IMR-90 (cell line): ENCODE data around the gene GARNL3. TPM values are rescaled to one million over a fixed set of nuclear protein-coding genes. Genes with fewer than 3 reads are reported as not detected.

ENCODE experiments used
- ATAC-seq: fragments of 200-7000 bp; cut with Tn5 transposase; 2 replicates; pipeline ENCODE4 v1.9.1; 2020; ENCODE audit warnings: low read depth, mild to moderate bottlenecking, moderate library complexity
- BruUV-seq: library from RNA; stranded (reverse); fragments of 400-500 nt; replicated peaks from 2 replicates; lab custom pipeline; 2021; lab: Mats Ljungman, UMichigan
- CTCF ChIA-PET: fragments of 300-600 bp; formaldehyde crosslinking; extraction: SDS; loops from one replicate; lab custom pipeline; 2021; ENCODE audit warnings: antibody characterized with exemption; lab: Yijun Ruan, JAX
- POLR2A ChIA-PET: fragments of 300-600 bp; sonication (Branson Sonifier 250); formaldehyde crosslinking; loops from one replicate; lab custom pipeline; 2022; ENCODE audit warnings: antibody characterized with exemption; ENCODE audit not compliant: unreplicated experiment; lab: Charles Lee
- DNase-seq: peaks from one replicate; pipeline ENCODE4 v3.0.0; 2013
- H2AFZ ChIP-seq: replicated peaks from 2 replicates; pipeline ENCODE3; 2013; ENCODE audit warnings: low read length, mild to moderate bottlenecking; ENCODE audit not compliant: poor library complexity
- H2AK5ac ChIP-seq: 2 replicates; pipeline ENCODE4 v1.6.1; 2013; ENCODE audit warnings: low read depth, low read length, inconsistent platforms
- H2AK9ac ChIP-seq: replicated peaks from 2 replicates; pipeline ENCODE3; 2013; ENCODE audit warnings: mild to moderate bottlenecking, low read depth, low read length, moderate library complexity; ENCODE audit not compliant: poor library complexity
- H2BK120ac ChIP-seq: 2 replicates; pipeline ENCODE4 v1.6.1; 2013; ENCODE audit warnings: low read depth, low read length, inconsistent platforms
- H2BK15ac ChIP-seq: 3 replicates; pipeline ENCODE4 v1.6.1; 2013; ENCODE audit warnings: low read depth, low read length, inconsistent platforms
- H2BK20ac ChIP-seq: 2 replicates; pipeline ENCODE4 v1.6.1; 2013; ENCODE audit warnings: low read depth, mild to moderate bottlenecking, inconsistent platforms, low read length, moderate library complexity
- H2BK5ac ChIP-seq: 2 replicates; pipeline ENCODE4 v1.6.1; 2013; ENCODE audit warnings: mild to moderate bottlenecking, low read depth, low read length, inconsistent platforms; ENCODE audit not compliant: poor library complexity, severe bottlenecking
- H3K14ac ChIP-seq: replicated peaks from 2 replicates; pipeline ENCODE4 v1.6.1; 2013; ENCODE audit warnings: low read depth, low read length, inconsistent platforms
- H3K18ac ChIP-seq: 2 replicates; pipeline ENCODE4 v1.6.1; 2013; ENCODE audit warnings: low read depth, low read length, control low read depth
- H3K23ac ChIP-seq: 2 replicates; pipeline ENCODE4 v1.6.1; 2013; ENCODE audit warnings: low read depth, low read length, inconsistent platforms
- H3K27ac ChIP-seq: 2 replicates; pipeline ENCODE4 v1.5.1; 2013; ENCODE audit warnings: mild to moderate bottlenecking, control low read depth, low read length; ENCODE audit not compliant: insufficient read depth
- H3K27me3 ChIP-seq: 2 replicates; pipeline ENCODE4 v1.6.1; 2013; ENCODE audit warnings: low read length; ENCODE audit not compliant: control insufficient read depth, insufficient read depth
- H3K36me3 ChIP-seq: 2 replicates; pipeline ENCODE4 v1.6.1; 2013; ENCODE audit warnings: low read length, mixed read lengths; ENCODE audit not compliant: control insufficient read depth, insufficient read depth
- H3K4ac ChIP-seq: 2 replicates; pipeline ENCODE4 v1.6.1; 2013; ENCODE audit warnings: low read depth, low read length, inconsistent platforms
- H3K4me1 ChIP-seq: 2 replicates; pipeline ENCODE4 v1.6.1; 2013; ENCODE audit warnings: low read length, mixed read lengths; ENCODE audit not compliant: control insufficient read depth, insufficient read depth
- H3K4me2 ChIP-seq: 2 replicates; pipeline ENCODE4 v1.6.1; 2013; ENCODE audit warnings: low read depth, mild to moderate bottlenecking, control low read depth, low read length, moderate library complexity
- H3K4me3 ChIP-seq: 2 replicates; pipeline ENCODE4 v1.5.1; 2013; ENCODE audit warnings: low read depth, mild to moderate bottlenecking, control low read depth, low read length, moderate library complexity; ENCODE audit not compliant: insufficient read depth
- H3K56ac ChIP-seq: 2 replicates; pipeline ENCODE4 v1.6.1; 2013; ENCODE audit warnings: low read length, inconsistent platforms; ENCODE audit not compliant: insufficient read depth; ENCODE audit errors: extremely low read depth
- H3K79me1 ChIP-seq, 2 experiments: 2 replicates each; pipeline ENCODE4 v1.6.1; 2013; ENCODE audit warnings: low read length in 2 of 2, inconsistent platforms in 1 of 2, low read depth in 1 of 2
- H3K9ac ChIP-seq: 2 replicates; pipeline ENCODE4 v1.6.1; 2013; ENCODE audit warnings: low read depth, low read length, control low read depth
- H3K9me1 ChIP-seq: 2 replicates; pipeline ENCODE4 v1.6.1; 2013; ENCODE audit warnings: low read length, inconsistent platforms; ENCODE audit not compliant: insufficient read depth
- H3K9me3 ChIP-seq: 2 replicates; pipeline ENCODE4 v1.6.1; 2013; ENCODE audit warnings: low read length; ENCODE audit not compliant: control insufficient read depth, insufficient read depth
- H4K20me1 ChIP-seq: 2 replicates; pipeline ENCODE4 v1.6.1; 2013; ENCODE audit warnings: low read length, inconsistent platforms; ENCODE audit not compliant: insufficient read depth
- H4K5ac ChIP-seq: 2 replicates; pipeline ENCODE4 v1.6.1; 2013; ENCODE audit warnings: mild to moderate bottlenecking, low read depth, low read length, control low read depth
- H4K8ac ChIP-seq, 2 experiments: 2 replicates each; pipeline ENCODE4 v1.6.1; 2013; ENCODE audit warnings: low read depth in 2 of 2, low read length in 2 of 2, control low read depth in 1 of 2, inconsistent platforms in 1 of 2
- H4K91ac ChIP-seq: 2 replicates; pipeline ENCODE4 v1.6.1; 2013; ENCODE audit warnings: low read depth, low read length, inconsistent platforms; ENCODE audit not compliant: insufficient read depth
- MAZ ChIP-seq: IDR thresholded peaks from 2 replicates; pipeline ENCODE4 v1.6.1; 2012; ENCODE audit warnings: low read depth, mild to moderate bottlenecking, low read length, improper control_type of control experiment, moderate library complexity, borderline replicate concordance
- MXI1 ChIP-seq: IDR thresholded peaks from 2 replicates; pipeline ENCODE4 v1.6.1; 2012; ENCODE audit warnings: low read depth, mild to moderate bottlenecking, low read length, moderate library complexity, borderline replicate concordance
- NFE2L2 ChIP-seq: fragments of 150-350 bp; IDR thresholded peaks from 2 replicates; pipeline ENCODE4 v1.6.1; 2016; ENCODE audit warnings: low read depth, mild to moderate bottlenecking, low read length
- RAD21 ChIP-seq: IDR thresholded peaks from 2 replicates; pipeline ENCODE4 v1.6.1; 2012; ENCODE audit warnings: low read length, improper control_type of control experiment
- SMC3 ChIP-seq: fragments of 150-350 bp; IDR thresholded peaks from 2 replicates; pipeline ENCODE4 v1.6.1; 2016; ENCODE audit warnings: low read depth, mild to moderate bottlenecking, antibody characterized with exemption, low read length, moderate library complexity
- WGBS, 2 experiments: methylation state at CpG; one replicate each; pipeline versions ENCODE4 v1.1.5 to v1.1.7; 2013; ENCODE audit warnings: missing lambda C conversion rate in 2 of 2; ENCODE audit not compliant: insufficient read length in 1 of 2; ENCODE audit errors: extremely low coverage in 2 of 2; 5-methylcytosine and 5-hydroxymethylcytosine counted together
- dilution Hi-C: fragments of 300-500 bp; cut with HindIII; formaldehyde crosslinking; loops from one replicate; pipeline ENCODE4 v1.14.3; 2018; ENCODE audit warnings: low sequenced_read_pairs; ENCODE audit not compliant: unreplicated experiment
- in situ Hi-C: fragments of 300-500 bp; cut with MboI; formaldehyde crosslinking; loops from 3 replicates; pipeline ENCODE4 v1.14.3; 2019; ENCODE audit warnings: low sequenced_read_pairs, inconsistent platforms, mixed read lengths
- intact Hi-C: fragments of 100-400 bp; cut with micrococcal nuclease; formaldehyde crosslinking; loops from 2 replicates; pipeline ENCODE4 v1.10.0; 2022
- polyA plus RNA-seq, 3 experiments: library from polyadenylated mRNA; depleted of rRNA; stranded (reverse); fragments of >200 nt; gene quantifications; 2 replicates each; pipeline ENCODE4 v1.2.3, GENCODE V29; 2012; ENCODE audit warnings: low replicate concordance in 1 of 3
- total RNA-seq: library from RNA; depleted of rRNA; stranded (reverse); fragments of >200 nt; gene quantifications from 2 replicates; pipeline ENCODE4 v1.2.3, GENCODE V29; 2012
- TF ChIP-seq, protein P1 (sequence below): conservative IDR thresholded peaks from 2 replicates; pipeline ENCODE4 v1.5.1; 2012; ENCODE audit warnings: mild to moderate bottlenecking, low read depth, low read length, improper control_type of control experiment

The GARNL3 gene
- total and polyA plus RNA-seq, 2 of the 4 experiments (the other 2 are of a cell fraction): 1.9 to 5.0 TPM

DNA sequence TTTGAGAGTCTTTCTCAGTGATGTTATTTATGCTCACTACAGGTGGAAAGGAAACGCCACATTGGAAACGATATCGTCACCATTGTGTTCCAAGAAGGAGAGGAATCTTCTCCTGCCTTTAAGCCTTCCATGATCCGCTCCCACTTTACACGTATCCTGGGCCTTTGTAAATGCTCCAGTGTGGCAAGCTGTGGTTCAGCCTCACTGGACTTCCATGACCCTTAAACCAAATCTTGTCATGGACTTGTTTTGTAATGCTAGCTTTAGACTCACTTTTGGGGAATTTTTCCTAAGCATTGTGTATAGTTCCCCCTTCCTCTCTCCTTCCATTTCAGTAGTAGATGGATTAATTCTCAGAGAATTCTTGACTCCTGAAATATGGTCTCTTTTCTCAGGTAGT, 71.5 kb downstream of the GARNL3 start:
- TF ChIP-seq NFE2L2 (no peak), RAD21 (no peak), MXI1 (no peak), SMC3 (no peak), MAZ (no peak)
- TF ChIP-seq, protein P1, sequence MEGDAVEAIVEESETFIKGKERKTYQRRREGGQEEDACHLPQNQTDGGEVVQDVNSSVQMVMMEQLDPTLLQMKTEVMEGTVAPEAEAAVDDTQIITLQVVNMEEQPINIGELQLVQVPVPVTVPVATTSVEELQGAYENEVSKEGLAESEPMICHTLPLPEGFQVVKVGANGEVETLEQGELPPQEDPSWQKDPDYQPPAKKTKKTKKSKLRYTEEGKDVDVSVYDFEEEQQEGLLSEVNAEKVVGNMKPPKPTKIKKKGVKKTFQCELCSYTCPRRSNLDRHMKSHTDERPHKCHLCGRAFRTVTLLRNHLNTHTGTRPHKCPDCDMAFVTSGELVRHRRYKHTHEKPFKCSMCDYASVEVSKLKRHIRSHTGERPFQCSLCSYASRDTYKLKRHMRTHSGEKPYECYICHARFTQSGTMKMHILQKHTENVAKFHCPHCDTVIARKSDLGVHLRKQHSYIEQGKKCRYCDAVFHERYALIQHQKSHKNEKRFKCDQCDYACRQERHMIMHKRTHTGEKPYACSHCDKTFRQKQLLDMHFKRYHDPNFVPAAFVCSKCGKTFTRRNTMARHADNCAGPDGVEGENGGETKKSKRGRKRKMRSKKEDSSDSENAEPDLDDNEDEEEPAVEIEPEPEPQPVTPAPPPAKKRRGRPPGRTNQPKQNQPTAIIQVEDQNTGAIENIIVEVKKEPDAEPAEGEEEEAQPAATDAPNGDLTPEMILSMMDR: no peak
- peaks cover 17% of the 10 kb centered on the region for H3K4me1 ChIP-seq
- H3K9me1 ChIP-seq: peaks cover 28% of the 10 kb centered on the region
- no peak overlapping the region for H3K9ac ChIP-seq
- DNase-seq: peak; percentile 68
- peak overlapping the region; percentile 52 for H3K27ac ChIP-seq
- no peak overlapping the region for H2AK9ac ChIP-seq
- 0 out of 2 replicates have a peak overlapping the region, but pooled peaks have one; percentile 1 for H3K23ac ChIP-seq
- H3K56ac ChIP-seq: no peak overlapping the region
- H4K8ac ChIP-seq: peak overlapping the region in 1 of 2 experiments; percentile 10; a peak in 1 of 4 replicates
- 0 out of 2 replicates have a peak overlapping the region, but pooled peaks have one; percentile 17 for H3K4me2 ChIP-seq
- 0 out of 2 replicates have a peak overlapping the region, but pooled peaks have one; percentile 12 for H4K5ac ChIP-seq
- H3K36me3 ChIP-seq: no peaks in the 10 kb centered on the region
- peak overlapping the region; percentile 59 for H3K4ac ChIP-seq
- H4K91ac ChIP-seq: peak overlapping the region; percentile 67
- H2AFZ ChIP-seq: no peak overlapping the region
- WGBS, 2 experiments: no CpG with 5 or more reads among the region's 5 CpGs
- dilution Hi-C loops (no loop called here), intact Hi-C loops (no loop called here), in situ Hi-C loops (no loop called here)
- BruUV-seq: no TSS peak
- H2AK5ac ChIP-seq: peak overlapping the region; percentile 10
- no peak overlapping the region for H3K4me3 ChIP-seq
- H2BK15ac ChIP-seq: peak overlapping the region; percentile 85; the same call in 1 of the 3 replicates
- H4K20me1 ChIP-seq: peaks cover 3% of the 10 kb centered on the region; the same call in 1 of the 2 replicates
- ChIA-PET POLR2A (no interaction called here), CTCF (interaction anchor here (0.6 to 1.1 kb wide), 2 partner anchors 12 to 26 kb away, joined by 3 read pairs; no protein-coding TSS in a partner anchor)
- H3K79me1 ChIP-seq: no peaks in the 10 kb centered on the region
- peak overlapping the region; percentile 60 for H2BK20ac ChIP-seq
- H3K18ac ChIP-seq: peak overlapping the region; percentile 75; the same call in 1 of the 2 replicates
- H3K27me3 ChIP-seq: no peaks in the 10 kb centered on the region
- no peaks in the 10 kb centered on the region for H3K9me3 ChIP-seq
- peak overlapping the region; percentile 63 for H2BK120ac ChIP-seq
- H3K14ac ChIP-seq: peak overlapping the region; percentile 78
- ATAC-seq: peak; percentile 47
- peak overlapping the region; percentile 26 for H2BK5ac ChIP-seq
